A204.1 (cell line): ENCODE measurements around the gene PGA3.
"Not testable (repeated sequence)": the region's sequence is repeated elsewhere in the genome, so short reads cannot be mapped to it uniquely, and the experiment has no call there.

ENCODE experiments used
- FAIRE-seq: peaks from 2 replicates; lab custom pipeline; 2012; peaks lifted over from hg19 to GRCh38; lab: Jason Lieb, UNC

The PGA3 gene

DNA sequence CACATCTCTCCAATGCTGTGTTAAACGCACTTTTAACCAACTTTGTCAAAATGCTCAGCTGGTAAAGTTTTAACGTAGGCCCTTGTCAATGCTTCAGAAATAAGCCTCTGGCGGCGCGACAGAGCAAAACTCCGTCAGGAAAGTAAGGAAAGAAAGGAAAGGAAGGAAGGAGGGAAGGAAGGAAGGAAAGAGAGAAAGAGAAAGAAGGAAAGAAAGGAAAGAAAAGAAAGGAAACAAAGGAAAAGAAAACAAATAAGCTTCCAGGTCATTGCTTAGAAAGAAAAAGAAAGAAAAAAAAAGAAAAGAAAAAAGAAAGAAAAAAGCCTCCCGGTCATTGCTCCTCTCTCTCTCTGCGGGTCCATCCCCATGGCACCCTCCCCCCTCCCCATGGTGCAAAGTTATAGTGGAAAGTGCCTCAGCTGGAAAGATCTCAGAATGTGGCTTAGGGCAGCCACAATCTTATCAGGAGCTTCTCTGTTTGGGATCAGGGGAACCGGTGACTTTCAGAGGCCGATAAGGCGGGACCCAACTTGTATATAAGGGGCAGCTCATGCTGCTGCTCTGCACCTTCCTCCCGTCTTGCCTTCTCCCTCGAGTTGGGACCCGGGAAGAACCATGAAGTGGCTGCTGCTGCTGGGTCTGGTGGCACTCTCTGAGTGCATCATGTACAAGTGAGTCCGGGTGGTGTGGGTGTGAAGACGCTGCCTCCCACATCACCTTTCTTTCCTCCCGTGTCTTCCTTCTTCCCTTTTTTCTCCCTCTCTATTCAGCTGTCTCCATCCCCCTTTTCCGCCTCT lies at the start of gene PGA3:
PGA3 (plus strand) TSS at position 566 of the 797 bp plus-strand sequence; CDS start at position 616, 50 bp downstream.
- FAIRE-seq: not testable (repeated sequence)

DNA sequence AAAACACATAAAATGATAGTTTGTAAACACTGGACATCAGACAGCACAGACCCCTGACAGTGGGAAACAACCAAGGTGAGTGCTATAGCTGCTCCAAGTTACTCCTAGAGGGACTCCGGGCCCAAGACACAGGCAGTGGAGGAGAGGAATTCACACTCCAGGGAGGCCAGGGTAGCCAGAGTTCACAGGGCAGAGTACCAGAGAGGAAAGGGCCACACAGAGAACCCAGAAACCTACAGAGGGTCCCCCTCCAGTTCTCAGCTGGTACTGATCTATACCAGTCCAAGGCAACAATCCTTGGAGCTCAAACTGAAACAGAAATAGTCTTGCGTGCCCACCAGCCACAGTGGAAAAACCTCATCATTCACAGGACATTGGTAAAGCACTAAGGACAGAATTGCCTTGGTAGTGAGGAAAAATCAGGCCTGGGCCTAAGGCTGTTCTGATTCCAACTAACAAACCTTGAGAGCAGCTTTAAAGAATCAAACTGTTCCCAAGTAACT lies 49.7 kb upstream of the PGA3 start:
- no peak for FAIRE-seq

- FAIRE-seq: no peak
These were observed 48.8 kb upstream of the PGA3 start for GRCh38 chr11:61154528-61154927.

DNA sequence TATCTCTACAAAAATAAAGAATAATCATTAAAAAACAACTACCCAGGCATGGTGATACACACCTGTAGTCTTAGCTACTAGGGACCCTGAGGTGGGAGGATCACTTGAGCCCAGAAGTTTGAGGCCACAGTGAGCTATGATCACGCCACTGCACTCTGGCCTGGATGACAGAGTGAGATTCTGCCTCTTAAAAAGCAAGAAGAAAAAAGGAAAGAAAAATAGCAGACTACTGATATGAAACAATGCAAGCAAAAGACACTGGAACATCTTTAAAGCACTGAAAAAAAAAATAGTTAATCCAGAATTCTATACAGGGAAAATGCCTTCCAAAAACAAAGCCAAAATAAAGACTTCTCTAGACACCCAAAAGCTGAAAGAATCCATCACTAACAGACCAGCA lies 48.0 kb upstream of the PGA3 start:
- no peak for FAIRE-seq

- no peak for FAIRE-seq
These were observed 47.6 kb upstream of the PGA3 start for GRCh38 chr11:61155741-61156140.

DNA sequence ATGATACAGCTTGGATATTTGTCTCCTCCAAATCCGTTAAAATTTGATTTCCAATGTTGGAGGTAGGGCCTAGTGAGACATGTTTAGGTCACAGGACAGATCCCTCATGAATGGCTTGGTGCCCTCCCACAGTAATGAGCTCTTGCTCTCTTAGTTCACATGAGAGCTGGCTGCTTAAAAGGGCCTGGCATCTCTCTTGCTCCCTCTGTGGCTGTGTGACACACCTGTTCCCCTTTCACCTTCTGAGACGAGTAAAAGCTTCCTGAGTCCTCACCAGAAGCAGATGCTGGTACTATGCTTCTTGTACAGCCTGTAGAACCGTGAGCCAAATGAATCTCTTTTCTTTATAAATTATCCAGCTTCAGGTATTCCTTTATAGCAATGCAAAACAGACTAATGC lies 45.6 kb upstream of the PGA3 start:
- no peak for FAIRE-seq

GRCh38 chr11:61158691-61159381 lies 44.5 kb upstream of the PGA3 start:
- FAIRE-seq: no peak

- no peak for FAIRE-seq
These were observed 42.7 kb upstream of the PGA3 start for GRCh38 chr11:61160487-61161189.

DNA sequence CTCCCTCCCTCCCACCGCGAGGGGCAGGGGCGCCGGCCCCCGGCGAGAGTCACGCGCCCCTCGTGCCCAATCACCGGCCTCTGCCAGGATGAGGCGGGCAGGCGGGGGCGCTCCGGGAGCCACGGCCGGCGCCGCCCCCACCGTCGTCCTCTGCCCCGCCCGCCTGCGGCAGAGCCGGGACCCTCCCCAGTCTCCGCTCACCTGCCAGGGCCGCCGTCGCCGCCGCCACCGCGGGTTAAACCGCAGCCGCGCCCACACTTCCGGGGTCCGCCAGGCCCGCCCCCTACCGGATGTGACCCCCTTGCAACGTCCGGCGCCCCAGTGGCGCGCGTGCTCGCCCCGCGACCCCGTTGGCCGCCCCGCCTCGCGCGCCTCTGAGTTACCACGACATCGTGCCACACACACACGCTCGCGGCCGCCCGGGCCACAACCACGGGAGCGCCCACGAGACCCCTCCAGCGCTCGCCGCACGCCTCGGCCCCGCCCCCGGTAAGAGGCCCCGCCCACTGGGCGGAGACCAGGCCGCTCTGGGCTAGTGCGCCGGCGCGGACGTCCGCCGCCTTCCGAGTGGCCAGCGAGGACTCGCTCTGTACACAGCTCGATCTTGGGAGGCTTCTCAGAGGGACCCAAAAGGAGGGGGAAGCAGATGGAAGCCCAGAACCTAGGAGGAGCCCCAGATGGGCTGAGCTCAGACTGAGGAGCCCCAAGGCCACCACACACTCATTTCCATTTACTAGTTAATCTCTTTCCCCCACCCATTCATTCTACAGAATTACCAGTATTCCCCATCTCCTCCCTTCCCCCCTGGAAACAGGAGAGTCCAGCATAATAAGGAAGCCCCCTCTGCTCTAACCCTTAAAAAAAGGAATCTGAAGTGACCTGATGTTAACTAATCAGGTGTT lies 41.9 kb upstream of the PGA3 start, which contains the start of gene VPS37C:
VPS37C (minus strand) TSS at position 237 of the 902 bp plus-strand sequence. CDS start 22,597 bp downstream, outside the sequence.
- FAIRE-seq: no peak

GRCh38 chr11:61162092-61162941 lies 41.0 kb upstream of the PGA3 start:
- no peak for FAIRE-seq

GRCh38 chr11:61163021-61163420 lies 40.3 kb upstream of the PGA3 start:
- no peak for FAIRE-seq

DNA sequence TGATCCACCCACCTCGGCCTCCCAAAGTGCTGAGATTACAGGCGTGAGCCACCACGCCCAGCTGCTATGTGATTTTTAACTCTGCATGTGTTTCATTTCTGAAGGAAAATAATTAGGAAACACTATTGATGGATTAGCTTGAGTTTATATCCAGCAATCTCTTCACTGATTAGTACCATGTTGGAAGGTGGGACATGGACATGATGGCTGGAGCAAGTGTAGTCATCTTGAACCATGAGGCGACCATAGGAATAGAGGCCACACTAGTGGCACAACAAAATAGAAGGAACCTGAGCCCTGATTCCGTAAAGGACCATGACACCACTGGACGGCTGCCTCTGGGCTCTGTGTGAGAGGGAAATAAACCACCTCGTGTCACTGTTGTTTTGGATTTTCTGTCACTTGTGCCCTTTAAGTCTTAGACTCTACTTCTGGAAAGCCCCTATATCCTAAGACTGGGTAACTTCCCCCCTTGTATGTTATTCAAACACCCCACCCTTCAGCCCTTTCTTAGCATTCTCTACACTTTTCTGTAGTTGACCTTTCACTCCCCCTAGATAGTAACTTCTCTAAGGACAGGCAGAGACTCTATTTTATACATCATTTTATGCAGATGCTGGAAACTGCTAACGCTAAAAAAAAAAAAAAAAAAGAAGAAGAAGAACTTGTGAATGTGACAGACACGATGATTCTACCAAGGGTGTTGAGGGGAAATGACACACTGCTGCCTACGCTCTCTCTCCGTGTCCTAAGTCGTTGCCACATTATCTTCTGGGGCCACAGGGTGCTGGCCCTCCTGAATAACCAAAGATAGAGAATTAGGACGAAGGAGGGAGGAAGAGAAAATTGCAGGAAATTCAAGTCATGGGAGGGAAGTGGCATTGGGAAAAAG lies 39.4 kb upstream of the PGA3 start:
- FAIRE-seq: no peak

DNA sequence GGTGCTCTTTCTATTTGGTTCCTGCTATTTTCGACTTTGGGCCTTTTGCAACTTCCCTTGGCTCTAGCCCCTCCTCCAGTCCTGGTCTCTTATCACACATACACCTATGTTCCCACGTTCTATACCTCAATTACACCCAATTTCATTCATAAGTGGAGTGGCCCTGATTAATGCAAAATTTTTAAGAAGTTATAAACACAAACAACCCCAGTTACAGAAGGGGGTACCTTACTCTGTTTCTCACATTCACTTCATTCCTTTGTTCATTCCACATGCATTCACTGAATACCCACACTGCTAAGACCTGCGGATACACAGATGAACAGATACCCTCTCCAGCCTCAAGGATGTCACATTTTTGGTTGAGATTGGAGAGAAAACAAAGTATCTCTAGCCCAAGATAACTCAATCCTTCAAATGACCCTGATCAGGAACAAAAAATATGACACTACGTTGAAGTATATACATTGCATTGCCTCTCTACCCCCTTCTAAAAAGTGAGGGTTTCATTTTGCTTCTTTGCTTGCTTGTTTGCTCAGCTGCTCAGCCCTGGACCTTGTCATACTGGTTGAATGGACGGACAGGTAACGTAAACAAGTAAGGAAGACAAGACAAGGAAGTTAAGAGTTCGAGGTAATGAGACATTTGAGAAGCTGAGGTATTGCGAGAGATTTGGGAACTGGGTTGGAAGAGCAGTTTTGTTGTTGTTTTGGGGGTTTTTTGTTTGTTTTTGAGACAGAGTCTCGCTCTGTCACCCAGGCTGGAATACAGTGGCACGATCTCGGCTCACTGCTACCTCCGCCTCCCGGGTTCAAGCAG lies 38.5 kb upstream of the PGA3 start:
- FAIRE-seq: no peak

- FAIRE-seq: not testable (repeated sequence)
These were observed 37.5 kb upstream of the PGA3 start for GRCh38 chr11:61165785-61166184.

DNA sequence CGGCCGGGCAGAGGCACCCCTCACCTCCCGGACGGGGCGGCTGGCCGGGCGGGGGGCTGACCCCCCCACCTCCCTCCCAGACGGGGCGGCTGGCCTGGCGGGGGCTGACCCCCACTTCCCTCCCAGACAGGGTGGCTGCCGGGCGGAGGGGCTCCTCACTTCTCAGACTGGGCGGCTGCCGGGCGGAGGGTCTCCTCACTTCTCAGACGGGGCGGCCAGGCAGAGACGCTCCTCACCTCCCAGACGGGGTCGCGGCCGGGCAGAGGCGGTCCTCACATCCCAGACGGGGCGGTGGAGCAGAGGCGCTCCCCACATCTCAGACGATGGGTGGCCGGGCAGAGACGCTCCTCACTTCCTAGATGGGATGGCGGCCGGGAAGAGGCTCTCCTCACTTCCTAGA lies 37.0 kb upstream of the PGA3 start:
- FAIRE-seq: not testable (repeated sequence)

DNA sequence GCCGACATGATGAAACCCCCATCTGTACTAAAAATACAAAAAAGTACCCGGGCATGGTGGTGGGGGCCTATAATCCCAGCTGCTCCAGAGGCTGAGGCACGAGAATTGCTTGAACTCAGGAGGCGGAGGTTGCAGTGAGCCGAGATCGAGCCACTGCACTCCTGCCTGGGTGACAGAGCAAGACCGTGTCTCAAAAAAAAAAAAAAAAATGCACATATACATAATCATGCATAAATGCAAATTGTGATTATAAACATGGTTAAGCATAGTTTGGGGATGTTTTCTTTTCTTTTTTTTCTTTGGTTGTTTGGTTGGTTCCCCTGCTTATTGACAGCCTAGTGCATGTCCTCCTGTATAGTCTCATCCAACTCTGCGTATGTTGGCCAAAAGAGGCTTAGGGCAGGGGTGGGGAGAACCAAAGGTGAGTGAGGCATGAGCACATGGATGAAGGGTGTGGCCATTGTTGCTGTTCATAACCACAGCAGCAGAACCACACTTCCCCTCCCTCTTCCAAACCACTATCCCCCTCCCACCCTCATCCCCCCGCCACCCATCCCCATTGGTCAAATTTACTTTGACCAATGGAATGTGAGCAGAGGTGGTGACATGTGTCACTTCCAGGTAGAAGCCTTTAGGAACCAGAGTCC lies 35.1 kb upstream of the PGA3 start:
- FAIRE-seq: no peak

DNA sequence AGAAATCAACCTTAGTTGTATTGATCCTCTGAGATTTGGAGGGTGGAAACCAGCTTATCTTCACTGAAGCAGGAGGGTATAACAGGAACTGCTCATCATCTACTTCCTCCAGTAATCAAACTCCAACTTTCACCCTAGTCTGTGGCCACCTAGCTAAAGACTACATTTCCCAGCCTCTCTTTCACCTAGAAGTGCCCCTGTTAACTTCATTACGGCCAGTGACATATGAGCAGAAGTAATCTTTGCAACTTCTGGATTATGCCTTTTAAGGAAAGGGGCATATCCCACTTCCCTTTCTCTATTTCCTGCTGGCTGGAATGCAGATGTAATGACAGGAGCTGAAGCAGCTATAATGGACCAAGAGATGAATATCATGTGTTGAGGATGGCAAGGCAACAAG lies 34.5 kb upstream of the PGA3 start:
- FAIRE-seq: no peak

- FAIRE-seq: no peak
These were observed 32.7 kb upstream of the PGA3 start for GRCh38 chr11:61170566-61170965.
